ENCODE results near the gene EID2B. TPM values are rescaled to one million over a fixed set of nuclear protein-coding genes. Genes with fewer than 3 reads are reported as not detected.

EID2B gene
- total and polyA plus RNA-seq, 2 of the 13 experiments (the other 11 are each of a cell fraction or from before 2014, with no cell fraction given) = 2.5 to 3.7 TPM

DNA sequence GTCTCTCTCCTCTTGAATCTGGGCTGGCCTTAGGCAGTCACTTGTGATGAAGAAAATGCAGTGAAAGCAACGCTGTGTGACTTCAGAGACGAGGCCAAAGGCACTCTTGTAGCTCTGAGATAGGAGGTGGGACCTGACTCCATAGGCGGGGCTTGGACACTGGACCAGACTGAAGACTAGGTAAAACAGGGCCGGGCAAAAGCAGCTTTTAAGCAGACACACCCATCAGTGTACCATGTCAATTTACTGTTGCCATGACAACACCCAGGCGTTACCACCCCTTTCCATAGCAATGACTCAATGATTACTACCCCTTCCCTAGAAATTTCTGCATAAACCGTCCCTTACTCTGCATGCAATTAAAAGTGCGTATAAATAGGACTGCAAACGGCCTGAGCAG lies 13.9 kb upstream of the EID2B start:
- no peak for FAIRE-seq
- no TSS peak for BruUV-seq (replicated peaks)
- no peak for ATAC-seq

More for the DNA sequence above, 13.9 kb upstream of the EID2B start:
- Histone ChIP-seq H3K36me3 (replicated peaks in 1 of 2; ENCODE audit: control insufficient read depth in 1 of 2, insufficient read depth in 2 of 2, low read length in 2 of 2) (no peaks in the 10 kb centered on the region), H3K9me3 (ENCODE audit: low read length) (no peaks in the 10 kb centered on the region), H4K20me1 (ENCODE audit: insufficient read depth, low read length) (no peaks in the 10 kb centered on the region), H3K4me3 (replicated peaks in 1 of 3; ENCODE audit: insufficient read depth in 1 of 3, low read depth in 2 of 3, low read length in 3 of 3) (no peak overlapping the region), H3K4me1 (ENCODE audit: insufficient read depth, low read length) (peaks cover 7% of the 10 kb centered on the region; the same call in 1 of the 2 replicates), H3K27me3 (ENCODE audit: control insufficient read depth in 1 of 2, insufficient read depth in 2 of 2, low read length in 2 of 2) (peaks cover 1 to 12% of the 10 kb centered on the region in 2 experiments; a peak in 3 of 5 replicates), H2AFZ (ENCODE audit: low read length) (no peak overlapping the region), H3K4me2 (ENCODE audit: low read depth, low read length) (no peak overlapping the region), H3K9ac (ENCODE audit: insufficient read depth, low read depth, low read length) (no peak overlapping the region), H3K27ac (ENCODE audit: extremely low read length, insufficient read depth, low read length) (no peak overlapping the region), H3K79me2 (ENCODE audit: insufficient read depth, low read length) (no peaks in the 10 kb centered on the region)
- DNase-seq (ENCODE audit: low spot score) = no peak
- POLR2A ChIA-PET = no interaction called here
- CTCF ChIA-PET (ENCODE audit: low intra/inter-chr PET ratio, low total read pairs) = no interaction called here
- intact Hi-C loops (cut with micrococcal nuclease; ENCODE audit: unreplicated experiment) = no loop called here
- no peak for TF ChIP-seq JARID2 (CRISPR knock-in tag; IDR thresholded peaks at IDR 0.05; ENCODE audit: insufficient replicate concordance)
- TF ChIP-seq ZNF549 (CRISPR knock-in tag; IDR thresholded peaks at IDR 0.05) = no peak
- no peak for TF ChIP-seq RARA (CRISPR knock-in tag; IDR thresholded peaks at IDR 0.05)
- no peak for TF ChIP-seq CCDC6 (CRISPR knock-in tag; IDR thresholded peaks at IDR 0.05)
- TF ChIP-seq RFX1 (IDR thresholded peaks at IDR 0.05) = peak; percentile 56; the same call in 1 of the 2 replicates
- TF ChIP-seq, protein P1, sequence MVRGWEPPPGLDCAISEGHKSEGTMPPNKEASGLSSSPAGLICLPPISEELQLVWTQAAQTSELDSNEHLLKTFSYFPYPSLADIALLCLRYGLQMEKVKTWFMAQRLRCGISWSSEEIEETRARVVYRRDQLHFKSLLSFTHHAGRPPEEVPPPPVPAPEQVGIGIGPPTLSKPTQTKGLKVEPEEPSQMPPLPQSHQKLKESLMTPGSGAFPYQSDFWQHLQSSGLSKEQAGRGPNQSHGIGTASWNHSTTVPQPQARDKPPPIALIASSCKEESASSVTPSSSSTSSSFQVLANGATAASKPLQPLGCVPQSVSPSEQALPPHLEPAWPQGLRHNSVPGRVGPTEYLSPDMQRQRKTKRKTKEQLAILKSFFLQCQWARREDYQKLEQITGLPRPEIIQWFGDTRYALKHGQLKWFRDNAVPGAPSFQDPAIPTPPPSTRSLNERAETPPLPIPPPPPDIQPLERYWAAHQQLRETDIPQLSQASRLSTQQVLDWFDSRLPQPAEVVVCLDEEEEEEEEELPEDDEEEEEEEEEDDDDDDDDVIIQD (CRISPR knock-in tag; IDR thresholded peaks at IDR 0.05; ENCODE audit: low read depth) = no peak
- TF ChIP-seq CSRNP1 (CRISPR knock-in tag; IDR thresholded peaks at IDR 0.05) = no peak
- WGBS (ENCODE audit: low lambda C conversion rate) = 6% methylated on average over 8 of the region's 8 CpGs
- in situ Hi-C loops (cut with HindIII; ENCODE audit: extremely low pct_ligation_motif_present, low pct_unique_long_range_greater_than_20kb) = no loop called here

Data from HepG2 (cell line).